Measurements from ENCODE around the gene PLAC8.
"Not testable (repeated sequence)": the region's sequence is repeated elsewhere in the genome, so short reads cannot be mapped to it uniquely, and the experiment has no call there.

PLAC8 gene

DNA sequence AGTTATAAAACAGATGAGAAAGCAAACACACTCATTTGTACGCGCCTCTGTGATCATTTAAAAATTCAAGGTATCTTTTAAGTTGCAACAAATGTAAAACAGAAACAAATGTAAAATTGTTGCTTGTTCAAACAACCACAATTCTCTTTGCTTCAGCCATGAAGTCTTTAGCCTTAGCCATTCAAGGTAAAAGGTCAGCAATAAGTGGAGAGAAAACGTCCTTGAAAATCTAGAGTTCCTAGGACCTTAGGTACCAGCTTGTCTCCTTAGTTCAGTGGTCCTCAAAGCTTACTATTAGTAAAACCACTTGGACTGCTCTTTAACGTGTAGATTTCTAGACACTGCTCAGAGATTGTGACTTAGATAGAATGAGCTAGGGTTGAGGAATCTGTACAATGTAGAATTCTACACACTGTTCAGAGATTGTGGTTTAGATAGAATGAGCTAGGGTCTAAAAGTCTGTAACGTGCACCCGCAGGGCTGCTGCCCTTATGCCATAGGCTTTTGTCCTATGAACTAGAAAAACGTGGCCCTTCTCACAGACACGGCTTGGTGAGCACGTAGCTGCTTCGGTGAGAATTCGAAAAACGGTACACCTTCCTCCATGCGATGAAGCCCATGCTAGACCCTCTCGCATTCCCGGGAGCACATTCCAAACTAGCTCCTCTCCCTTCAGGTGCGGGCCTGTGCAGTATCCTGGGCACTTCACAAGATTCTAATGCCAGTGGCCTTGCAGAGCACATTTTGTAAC, 1.7 kb downstream of the PLAC8 start:
- DNase-seq (ENCODE audit: low read depth in 1 of 2, low spot score in 1 of 2) = no peak

DNA sequence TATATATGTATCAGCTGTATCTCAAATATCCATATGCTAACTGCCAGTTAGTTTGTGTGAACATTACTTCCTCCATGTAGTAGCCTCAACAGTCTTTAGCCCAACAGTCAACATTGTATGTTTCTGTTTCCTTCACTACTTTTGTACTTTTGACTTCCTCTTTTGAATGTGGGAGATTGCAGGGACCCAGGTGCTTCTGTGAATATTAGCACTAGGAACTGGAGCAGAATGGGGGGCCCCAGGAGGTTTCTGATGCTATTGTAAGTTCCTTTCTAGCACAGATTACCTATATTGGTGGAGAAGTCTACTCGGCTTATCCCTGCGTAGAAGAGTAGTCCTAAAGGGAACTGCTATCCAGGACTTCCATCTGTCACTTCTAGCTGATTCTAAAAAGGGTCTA, 2.3 kb downstream of the PLAC8 start:
- no peak for DNase-seq (ENCODE audit: low read depth in 1 of 2, low spot score in 1 of 2)

DNA sequence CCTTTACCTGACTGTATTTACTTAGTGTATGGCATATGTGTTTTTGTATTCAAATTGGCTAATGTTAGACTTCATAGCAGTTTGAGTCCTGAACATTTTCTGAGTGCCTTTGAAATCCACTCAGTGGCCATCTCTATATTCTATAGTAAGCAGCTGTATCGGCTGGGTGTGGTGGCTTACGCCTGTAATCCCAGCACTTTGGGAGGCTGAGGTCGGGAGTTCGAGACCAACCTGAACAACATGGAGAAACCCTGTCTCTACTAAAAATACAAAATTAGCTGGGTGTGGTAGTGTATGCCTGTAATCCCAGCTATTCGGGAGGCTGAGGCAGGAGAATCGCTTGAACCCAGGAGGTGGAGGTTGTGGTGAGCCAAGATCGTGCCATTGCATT, 2.8 kb downstream of the PLAC8 start:
- not testable (repeated sequence) for DNase-seq (ENCODE audit: low read depth in 1 of 2, low spot score in 1 of 2)

DNA sequence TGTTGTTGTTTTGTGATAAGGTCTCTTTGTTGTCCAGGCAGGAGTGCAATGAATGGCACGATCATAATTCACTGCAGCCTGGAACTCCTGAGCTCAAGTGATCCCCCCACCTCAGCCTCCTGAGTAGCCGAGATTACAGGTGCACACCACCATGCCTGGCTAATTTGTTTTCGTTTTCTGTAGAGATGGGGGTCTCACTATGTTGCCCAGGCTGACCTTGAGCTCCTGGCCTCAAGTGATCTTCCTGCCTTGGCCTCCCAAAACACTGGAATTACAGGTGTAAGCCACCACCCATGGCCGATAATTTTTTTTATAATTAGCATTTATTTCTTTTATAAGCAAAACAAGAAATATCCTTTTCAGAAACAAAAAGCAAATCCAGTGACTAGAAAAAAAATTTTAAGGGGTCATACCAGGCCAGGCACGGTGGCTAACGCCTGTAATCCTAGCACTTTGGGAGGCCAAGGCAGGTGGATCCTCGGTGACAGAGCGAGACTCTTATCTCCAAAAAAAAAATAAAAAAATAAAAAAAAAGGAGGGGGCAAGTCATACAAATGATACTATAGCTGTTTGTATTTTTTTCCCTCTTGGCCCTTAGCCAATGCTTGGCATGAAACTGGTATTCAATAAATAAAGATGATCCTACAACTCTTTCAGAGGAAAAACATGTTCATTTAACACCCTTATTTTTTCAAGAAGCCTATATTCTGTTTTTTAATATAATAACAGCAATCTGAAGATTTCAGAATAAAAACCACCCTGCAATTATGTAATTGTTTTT, 3.4 kb downstream of the PLAC8 start:
- DNase-seq (ENCODE audit: low read depth in 1 of 2, low spot score in 1 of 2) = no peak

DNA sequence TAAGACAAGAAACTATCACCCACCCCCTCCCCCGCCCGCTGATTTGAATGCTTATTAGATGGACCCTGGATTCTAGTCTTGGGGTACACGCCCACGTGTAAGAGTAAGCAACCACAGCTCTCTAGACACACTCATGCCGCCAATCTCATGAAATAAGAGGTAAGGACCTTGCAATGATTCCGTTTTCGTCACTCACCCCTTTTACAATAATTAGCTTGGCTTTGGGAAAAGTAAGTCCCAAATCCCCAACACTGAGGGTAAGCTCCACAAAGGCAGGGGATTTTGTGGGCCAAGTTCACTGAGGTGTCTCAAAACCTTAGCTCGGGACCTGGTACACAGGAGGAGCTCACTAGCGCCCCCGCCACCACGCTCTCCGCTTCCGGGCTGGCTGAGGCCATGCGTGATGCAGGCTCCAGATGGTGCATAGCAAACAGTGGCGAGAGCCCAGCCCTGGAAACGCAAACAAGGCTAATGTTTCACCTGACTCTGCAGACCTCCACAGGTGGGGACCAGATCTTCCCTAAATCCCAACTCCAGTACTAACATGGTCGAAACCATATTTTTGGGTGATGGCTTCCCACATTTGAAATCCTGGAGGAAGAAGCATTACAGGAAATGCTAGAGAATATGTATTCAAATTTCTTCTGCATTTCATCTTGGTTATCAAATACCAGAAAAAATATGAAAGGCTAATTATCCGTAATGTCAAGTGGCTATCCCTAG, 4.1 kb downstream of the PLAC8 start:
- peak; percentile 68 to 83 for DNase-seq (ENCODE audit: low read depth in 1 of 2, low spot score in 1 of 2)

DNA sequence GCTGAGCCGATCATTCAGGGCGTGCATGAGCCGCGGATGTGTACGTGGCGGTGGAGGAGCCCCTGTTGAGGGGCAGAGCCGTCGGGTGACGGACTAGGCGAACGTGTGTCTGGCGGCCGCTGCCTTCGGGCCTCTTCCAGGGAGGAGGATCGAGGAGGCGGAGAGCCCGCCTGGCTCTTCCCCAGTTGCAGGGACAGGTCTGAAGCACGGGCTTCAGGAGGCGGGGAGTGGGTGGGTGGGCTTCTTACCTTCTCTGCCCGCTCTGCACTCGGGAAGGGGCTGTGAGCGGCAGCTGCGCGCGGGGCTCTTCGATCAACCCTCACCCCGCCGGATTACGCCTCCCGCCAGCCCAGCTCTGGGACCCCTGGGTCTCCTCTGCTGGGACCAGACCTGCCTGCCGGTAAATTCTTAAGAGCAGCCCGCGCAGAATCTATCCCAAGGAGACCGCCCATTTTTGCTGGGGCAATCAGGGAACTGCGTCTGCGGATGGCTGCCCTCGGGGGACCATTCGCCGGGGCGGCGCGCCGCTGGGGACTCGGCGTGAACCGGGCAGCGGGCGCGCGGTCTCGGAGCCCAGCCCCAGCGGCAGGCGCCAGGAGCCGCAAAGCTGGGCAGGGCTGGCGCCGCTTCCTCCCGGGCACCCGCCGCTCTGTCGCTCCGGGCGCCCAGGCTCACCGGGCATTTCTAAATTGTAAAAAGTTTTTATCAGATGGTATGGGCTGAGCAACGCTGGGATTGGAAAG, 4.9 kb downstream of the PLAC8 start:
- DNase-seq (ENCODE audit: low read depth in 1 of 2, low spot score in 1 of 2) = peak in 1 of 2 donors; percentile 22

DNA sequence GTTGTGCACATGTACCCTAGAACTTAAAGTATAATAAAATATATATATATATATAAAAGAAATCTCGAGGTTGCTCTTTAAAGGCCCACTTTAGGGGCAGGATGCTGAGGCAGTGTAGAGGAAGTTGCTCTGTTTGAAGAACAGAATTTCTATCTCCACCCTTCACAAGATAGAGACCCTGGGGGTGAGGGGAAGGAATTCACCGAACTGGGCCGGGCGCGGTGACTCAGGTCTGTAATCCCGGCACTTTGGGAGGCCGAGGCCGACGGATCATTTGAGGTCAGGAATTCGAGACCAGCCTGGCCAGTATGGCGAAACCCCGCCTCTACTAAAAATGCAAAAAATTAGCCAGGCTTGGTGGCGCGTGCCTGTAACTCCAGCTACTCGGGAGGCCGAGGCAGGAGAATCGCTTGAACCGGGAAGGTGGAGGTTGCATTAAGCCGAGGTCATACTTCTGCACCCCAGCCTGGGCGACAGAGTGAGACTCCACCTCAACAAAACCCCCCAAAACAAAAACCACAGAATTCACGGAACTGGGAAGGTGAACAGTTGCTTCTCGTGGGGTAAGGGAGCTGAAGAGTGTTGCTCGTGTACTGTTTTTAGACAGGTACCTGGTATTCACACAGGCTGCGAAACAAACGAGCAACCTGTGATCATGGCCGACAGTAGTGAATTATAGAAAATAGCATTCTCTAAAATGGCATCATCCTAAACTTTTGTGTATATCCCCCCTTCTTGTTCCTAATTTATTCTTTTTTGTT, 6.2 kb downstream of the PLAC8 start:
- no peak for DNase-seq (ENCODE audit: low read depth in 1 of 2, low spot score in 1 of 2)

DNA sequence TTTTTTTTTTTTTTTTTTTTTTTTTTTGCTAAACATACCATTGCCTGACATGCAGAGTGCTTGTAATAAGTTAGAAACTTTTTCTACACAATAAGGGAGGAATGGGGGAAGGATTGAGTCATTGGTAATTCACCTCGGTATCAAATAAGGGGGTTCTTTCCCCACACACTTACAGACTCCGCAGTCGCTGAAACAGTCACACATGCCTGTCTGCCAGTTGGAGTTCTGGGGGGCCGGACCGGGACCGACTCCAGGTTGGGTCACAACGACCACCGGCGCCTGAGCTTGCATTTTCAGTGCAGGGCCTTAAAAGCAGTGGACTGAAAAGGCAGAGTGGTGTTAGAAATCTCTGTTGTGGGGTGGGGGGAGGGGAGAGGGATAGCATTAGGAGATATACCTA, 6.9 kb downstream of the PLAC8 start:
- DNase-seq (ENCODE audit: low read depth in 1 of 2, low spot score in 1 of 2) = peak in 1 of 2 donors; percentile 29

DNA sequence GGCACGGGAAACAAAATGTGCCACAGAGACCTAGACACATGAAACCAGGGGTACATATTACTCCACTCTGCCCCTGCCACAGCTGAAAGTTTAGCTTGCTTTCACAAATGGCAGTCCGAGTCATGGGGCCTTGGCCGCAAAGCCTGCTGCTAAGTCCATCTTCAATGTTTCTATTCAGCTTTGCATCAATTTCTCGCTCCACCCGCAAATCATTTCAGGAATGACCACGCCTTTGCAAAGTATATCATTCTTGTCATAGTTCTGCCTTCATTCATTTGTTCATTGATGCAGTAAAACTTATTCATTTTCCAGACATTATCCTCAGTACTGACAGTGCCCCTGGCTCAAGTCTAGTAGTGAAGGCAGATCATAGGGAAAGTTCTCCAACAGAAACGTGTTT, 9.5 kb downstream of the PLAC8 start:
- DNase-seq (ENCODE audit: low read depth in 1 of 2, low spot score in 1 of 2) = no peak

DNA sequence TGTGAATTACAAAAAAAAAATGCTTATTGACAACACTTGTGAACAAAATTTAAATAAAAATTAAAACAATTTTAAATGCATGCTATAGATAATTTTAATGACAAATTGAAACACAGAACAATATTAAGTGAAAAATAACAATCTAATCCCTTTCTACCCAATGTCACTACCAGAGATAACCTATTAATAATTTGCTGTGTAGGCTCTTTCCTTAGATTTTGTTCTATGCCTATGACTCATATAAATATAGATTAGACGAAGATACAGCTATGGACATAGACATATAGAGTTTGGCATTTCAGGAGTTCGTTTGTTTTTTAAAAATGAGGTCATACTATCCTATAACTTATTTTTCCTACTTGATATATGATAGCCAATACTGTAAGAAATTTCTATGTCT, 18.1 kb downstream of the PLAC8 start:
- no peak for DNase-seq (ENCODE audit: low read depth in 1 of 2, low spot score in 1 of 2)

DNA sequence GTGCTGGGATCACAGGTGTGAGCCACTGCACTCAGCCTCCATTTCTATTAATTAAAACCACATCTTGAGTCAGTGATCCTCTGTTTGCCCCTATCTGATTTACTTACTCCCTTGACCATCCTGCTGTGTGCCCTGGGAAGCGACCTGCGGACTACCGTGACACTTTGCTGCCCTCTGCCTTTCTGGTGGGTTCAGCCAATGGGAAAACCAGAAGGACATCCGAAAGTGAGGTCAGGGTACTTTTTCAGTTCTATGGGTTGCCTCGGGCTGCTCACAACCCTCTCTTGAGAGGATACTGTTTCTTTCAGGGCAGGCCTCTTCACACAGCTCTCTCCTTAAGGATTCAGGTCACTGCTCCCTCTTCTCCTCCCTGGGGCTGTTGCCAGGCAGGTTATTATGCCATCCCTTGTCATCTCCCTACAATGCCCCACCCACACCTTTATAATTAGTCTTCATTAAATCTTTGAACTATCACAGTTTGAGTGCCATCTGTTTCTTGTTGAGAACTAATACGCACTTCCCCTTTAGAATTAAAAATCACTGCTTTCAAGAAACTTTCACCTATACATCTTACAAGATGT, 21.4 kb downstream of the PLAC8 start:
- DNase-seq (ENCODE audit: low read depth in 1 of 2, low spot score in 1 of 2) = no peak

DNA sequence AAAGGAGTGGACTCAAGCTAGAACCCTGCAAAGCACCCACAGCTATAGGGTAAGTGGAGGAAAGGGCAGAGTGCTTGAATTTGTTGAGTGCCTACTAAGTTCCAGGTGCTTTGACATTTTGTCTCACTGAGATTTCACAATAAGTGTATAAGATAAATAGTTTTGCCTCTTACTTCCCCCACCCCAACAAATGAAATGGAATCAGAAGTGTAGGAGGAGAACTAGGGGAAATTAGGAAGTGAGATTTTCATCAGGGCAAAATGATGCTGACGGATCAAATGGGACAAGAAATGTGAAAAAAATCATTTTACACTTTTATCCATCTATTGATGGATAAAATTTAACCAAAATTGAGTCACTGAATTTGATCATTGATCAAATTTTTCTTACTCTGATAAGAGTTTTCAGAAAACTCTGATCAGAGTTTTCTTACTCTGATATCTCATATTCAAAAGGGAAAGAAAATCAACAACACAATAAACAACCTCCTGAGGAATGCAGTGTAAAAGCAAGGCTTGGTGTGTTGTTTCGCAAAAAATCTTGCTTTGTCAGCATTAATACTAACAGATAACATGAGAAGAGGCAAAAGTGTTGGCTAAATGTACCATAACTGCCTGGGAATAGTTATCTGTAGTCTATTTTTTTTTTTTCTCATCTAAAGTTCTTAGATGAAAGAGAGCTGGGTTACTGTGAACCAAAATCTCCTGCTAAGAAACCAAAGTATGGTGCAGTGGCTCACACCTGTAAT, 24.9 kb downstream of the PLAC8 start:
- DNase-seq (ENCODE audit: low read depth in 1 of 2, low spot score in 1 of 2) = no peak

DNA sequence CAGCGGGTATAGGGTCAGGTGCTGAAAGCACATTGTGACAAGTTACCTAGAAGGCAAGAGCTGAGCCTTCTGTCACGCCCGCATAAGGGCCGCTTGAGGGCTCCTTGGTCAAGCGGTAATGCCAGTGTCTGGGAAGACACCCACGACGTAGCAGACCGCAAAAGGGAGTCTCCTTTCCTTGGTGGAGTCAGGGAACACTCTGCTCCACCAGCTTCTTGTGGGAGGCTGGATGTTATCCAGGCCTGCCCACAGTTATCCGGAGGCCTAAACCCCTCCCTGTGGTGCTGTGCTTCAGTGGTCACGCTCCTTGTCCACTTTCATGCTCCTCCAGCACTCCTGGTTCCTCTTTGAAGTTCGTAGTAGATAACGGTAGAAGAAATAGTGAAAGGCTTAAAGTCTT, 29.6 kb downstream of the PLAC8 start:
- not testable (repeated sequence) for DNase-seq (ENCODE audit: low read depth in 1 of 2, low spot score in 1 of 2)

DNA sequence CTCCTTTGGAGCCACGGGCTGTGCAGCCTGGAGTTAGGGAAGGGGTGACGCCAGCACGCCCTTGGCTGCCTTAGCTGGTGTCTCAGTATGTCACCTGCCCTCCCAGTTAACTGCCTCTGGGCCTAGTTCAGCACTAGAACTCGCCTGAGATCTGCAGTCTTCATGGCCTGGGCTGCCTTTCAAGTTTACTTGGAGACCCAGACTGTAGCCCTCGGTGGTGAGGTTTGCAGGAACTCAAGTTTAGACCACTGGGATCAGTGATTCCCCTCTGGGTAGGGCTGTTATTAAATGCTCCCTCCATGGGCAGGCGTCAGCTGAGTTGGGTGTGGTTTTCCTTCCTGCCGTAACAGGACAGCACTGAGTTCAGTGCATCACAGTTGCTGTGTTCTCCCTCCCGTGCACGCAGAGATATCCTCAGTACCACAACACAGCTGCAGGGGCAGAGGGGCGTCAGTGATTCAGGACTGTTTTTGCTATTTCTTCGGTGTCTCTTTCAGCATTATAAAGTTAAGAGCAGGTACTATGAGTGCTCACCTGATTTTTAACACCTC, 30.5 kb downstream of the PLAC8 start:
- peak in 1 of 2 donors; percentile 21 for DNase-seq (ENCODE audit: low read depth in 1 of 2, low spot score in 1 of 2)

DNA sequence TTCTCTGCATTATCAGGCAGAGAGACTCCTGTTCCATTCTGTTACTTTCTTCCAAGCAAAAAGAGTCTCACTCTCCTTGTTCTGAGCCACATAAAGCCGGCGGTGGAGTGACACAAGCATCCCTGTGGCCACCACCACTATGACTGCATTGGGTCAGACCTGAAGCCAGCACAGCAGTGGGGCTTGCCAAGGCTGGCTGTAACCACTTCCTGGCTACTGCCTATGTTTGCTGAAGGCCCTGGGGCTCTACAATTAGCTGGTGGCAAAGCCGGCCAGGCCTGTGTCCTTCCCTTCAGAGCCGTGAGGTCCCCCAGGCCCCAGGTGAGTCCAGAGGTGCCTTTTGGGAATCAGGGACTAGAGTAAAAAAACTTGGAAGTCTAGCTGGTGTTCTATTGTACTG, 31.8 kb downstream of the PLAC8 start:
- DNase-seq (ENCODE audit: low read depth in 1 of 2, low spot score in 1 of 2) = no peak

DNA sequence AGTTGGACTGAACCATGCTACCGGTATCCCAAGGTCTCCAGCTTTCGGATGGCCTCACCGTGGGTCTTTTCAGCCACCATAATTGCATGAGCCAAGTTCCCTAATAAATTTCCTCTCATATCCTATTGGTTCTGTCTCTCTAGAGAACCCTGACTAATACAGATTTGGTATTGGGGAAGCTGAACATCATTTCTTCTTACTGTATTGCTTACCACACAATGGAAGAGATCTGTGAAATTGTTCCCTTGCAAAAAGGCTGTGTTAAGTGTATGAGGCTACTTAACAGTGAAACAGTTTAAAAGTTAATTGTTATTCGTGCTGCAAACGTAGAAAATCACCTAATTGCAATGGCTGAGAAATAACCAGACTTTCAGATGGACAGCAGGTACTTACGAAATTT, 34.0 kb downstream of the PLAC8 start:
- DNase-seq (ENCODE audit: low read depth in 1 of 2, low spot score in 1 of 2) = no peak

DNA sequence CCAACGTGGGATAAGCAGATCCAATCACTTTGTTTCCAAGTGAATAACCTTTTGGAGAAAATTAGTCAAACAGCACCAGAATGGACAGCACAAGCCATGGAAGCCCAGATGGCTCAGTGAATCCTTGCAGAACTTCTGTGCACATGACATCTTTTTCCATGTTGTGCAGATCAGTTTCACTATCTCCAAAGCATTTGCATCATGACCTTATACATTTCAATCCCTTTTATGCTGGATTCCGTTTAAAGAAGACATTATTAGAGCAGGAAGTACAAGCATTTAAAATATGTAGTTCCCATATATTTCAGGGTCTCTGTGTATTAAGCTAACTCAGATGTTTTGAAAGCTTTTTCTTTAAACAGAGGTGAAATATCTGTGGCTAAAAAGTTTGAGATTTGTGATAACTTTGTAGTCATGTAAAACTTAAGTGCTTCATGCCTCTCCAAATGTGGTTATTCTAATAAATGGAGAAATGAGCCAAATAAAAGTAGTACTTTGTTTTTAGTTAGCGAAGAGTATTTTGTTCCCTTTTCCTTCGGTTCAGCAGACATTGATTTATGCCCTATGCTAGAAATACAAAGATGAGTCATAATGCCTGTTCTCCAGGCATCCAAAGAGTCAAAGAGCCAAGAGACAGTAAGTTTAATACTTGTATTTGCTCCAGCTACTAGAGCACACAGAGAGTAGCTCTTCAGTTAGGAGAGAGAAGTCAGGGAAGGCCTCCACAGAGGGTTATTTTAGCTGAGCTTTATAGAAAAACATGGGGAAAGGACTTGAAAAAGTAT, 39.0 kb downstream of the PLAC8 start:
- DNase-seq (ENCODE audit: low read depth in 1 of 2, low spot score in 1 of 2) = no peak

DNA sequence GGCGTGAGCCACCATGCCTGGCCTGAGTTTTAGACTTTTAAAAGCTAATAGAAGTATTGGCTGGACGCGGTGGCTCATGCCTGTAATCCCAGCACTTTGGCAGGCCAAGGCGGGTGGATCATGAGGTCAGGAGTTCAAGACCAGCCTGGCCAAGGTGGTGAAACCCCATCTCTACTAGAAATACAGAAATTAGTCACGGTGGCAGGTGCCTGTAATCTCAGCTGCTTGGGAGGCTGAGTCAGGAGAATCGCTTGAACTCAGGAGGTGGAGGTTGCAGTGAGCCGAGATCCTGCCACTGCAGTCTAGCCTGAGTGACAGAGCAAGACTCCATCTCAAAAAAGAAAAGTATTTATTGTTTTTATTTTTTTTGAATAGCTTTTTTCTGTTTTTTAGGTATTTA, 39.7 kb downstream of the PLAC8 start:
- DNase-seq (ENCODE audit: low read depth in 1 of 2, low spot score in 1 of 2) = not testable (repeated sequence)
